ENCODE measurements around the gene RHBDD1. TPM values are rescaled to one million over a fixed set of nuclear protein-coding genes. Genes with fewer than 3 reads are reported as not detected.
A peak's percentile ranks its signal among the peaks of the same experiment; 100 is the strongest.

Gene RHBDD1
- total RNA-seq, 1 donor from 2014 or later: 3.7 TPM

DNA sequence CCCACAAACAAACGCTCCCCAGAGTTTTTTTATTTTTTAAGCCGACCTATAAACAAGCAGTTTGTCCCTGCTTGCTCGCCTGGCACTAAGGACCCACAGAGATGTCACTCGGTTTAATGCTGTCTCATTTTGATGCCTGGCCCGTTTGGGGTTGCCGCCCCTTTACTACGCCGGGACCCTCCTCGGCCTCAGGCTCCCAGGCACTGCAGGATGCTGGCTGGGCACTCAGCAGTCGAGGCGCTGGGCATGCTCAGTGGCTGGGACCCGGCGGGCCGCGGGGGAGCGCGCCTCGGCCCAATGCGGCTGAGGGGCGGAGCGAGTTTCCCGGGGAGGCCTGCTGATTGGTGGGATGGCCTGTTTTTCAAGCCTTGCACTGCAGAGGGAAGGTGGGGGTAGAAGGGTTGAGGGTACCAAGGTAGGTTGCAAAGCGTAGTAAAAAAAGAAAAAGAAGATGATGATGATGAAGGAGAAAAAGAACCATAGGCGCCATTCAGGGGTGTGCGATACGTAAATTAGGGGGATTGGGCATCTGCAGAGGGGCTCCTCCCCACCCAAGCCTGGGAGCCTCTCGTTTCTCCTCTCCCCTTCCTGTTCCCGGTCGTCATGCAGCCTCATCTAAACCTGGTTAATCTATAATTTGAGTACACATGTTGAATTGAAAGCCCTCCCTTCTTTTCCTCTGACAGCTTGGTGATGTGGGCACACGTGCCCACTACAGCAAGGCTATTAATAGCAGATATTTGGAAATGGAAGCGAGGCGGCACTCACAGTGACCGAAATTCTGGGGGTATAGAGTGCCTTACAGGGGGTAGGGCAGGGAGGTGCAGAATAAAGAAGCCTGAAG lies 34.7 kb upstream of the RHBDD1 start:
- DNase-seq (ENCODE audit: low spot score in 2 of 2): peak; percentile 41 to 88
- Histone ChIP-seq H3K9me3 (no peaks in the 10 kb centered on the region), H3K27ac (peak overlapping the region; percentile 94 to 95), H3K4me1 (peaks cover 9 to 30% of the 10 kb centered on the region in 2 donors), H3K4me3 (peak overlapping the region; percentile 75 to 86), H3K27me3 (peaks cover 5% of the 10 kb centered on the region), H3K36me3 (peaks cover 0 to 12% of the 10 kb centered on the region in 2 donors)
- intact Hi-C loops (cut with DNase I): loop anchor here (2.0 to 5.0 kb wide), 7 partner anchors 36 to 1130 kb away; partner anchors contain the start of gene RHBDD1
- TF ChIP-seq CTCF (IDR thresholded peaks at IDR 0.05): no peak

DNA sequence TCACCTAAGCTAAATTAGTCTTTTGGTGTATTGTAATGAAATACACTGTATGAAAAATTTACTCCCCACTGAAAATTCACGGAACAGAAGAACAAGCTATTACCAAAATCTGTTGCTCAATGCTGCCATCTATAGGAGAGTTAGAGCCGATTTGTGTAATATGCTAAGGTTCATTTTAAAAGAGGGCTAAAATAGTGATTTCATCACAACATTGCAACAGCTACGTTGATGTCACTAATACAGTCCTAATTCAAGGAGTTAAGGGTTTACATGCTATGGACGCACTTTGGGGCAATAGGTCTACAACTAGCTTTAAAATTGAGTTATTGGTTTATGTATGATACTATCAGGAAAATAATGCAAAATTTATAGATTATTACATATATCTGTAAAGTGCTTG lies 33.3 kb upstream of the RHBDD1 start:
- no peak for DNase-seq (ENCODE audit: low spot score in 2 of 2)
- no peaks in the 10 kb centered on the region for H3K9me3 ChIP-seq

DNA sequence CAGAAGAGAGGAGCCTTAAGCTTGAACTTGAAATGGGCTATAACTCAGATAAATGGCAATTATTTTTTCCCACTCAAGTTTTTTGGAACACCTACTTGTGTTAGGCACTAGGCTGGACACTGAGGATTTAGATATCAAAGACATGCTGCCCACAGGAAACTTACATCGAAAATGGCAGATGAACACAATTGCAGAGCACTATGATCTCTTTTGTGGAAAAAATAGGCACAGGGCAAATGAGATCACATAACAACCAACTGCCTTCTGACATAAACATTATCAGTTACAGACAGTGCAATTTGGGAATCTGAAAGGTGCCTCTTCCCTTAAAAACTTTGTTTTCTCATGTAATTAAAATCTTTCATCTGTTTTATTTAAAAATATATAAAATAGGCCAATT lies 32.4 kb upstream of the RHBDD1 start:
- peaks cover 5% of the 10 kb centered on the region for H3K27me3 ChIP-seq
- no peaks in the 10 kb centered on the region for H3K9me3 ChIP-seq
- DNase-seq (ENCODE audit: low spot score in 2 of 2): no peak
- H3K4me3 ChIP-seq: no peak overlapping the region
- no peaks in the 10 kb centered on the region for H3K36me3 ChIP-seq
- H3K27ac ChIP-seq: no peak overlapping the region
- no peak for TF ChIP-seq CTCF (IDR thresholded peaks at IDR 0.05)
- intact Hi-C loops (cut with DNase I): loop anchor here (5.0 kb wide), 2 partner anchors 686 to 1036 kb away; no protein-coding TSS in a partner anchor
- peaks cover 0 to 15% of the 10 kb centered on the region in 2 donors for H3K4me1 ChIP-seq

More for the DNA sequence above, 33.3 kb upstream of the RHBDD1 start:
- H3K27ac ChIP-seq: no peak overlapping the region
- H3K27me3 ChIP-seq: peaks cover 5% of the 10 kb centered on the region
- H3K36me3 ChIP-seq: peaks cover 0 to 1% of the 10 kb centered on the region in 2 donors
- intact Hi-C loops (cut with DNase I): loop anchor here (5.0 kb wide), 2 partner anchors 685 to 1035 kb away; no protein-coding TSS in a partner anchor
- H3K4me3 ChIP-seq: no peak overlapping the region
- peaks cover 0 to 21% of the 10 kb centered on the region in 2 donors for H3K4me1 ChIP-seq
- TF ChIP-seq CTCF (IDR thresholded peaks at IDR 0.05): peak; percentile 58 to 72 (median 58)

- no peak for TF ChIP-seq CTCF (IDR thresholded peaks at IDR 0.05)
- no peak for DNase-seq (ENCODE audit: low spot score in 2 of 2)
- intact Hi-C loops (cut with DNase I): no loop called here
- H3K9me3 ChIP-seq: no peaks in the 10 kb centered on the region
- H3K27ac ChIP-seq: no peak overlapping the region
- no peak overlapping the region for H3K4me3 ChIP-seq
- no peaks in the 10 kb centered on the region for H3K4me1 ChIP-seq
- no peaks in the 10 kb centered on the region for H3K27me3 ChIP-seq
- no peaks in the 10 kb centered on the region for H3K36me3 ChIP-seq
Measured at GRCh38 chr2:226813148-226813701, 22.6 kb upstream of the RHBDD1 start.

- no peak overlapping the region for H3K4me3 ChIP-seq
- H3K27ac ChIP-seq: no peak overlapping the region
- intact Hi-C loops (cut with DNase I): no loop called here
- DNase-seq (ENCODE audit: low spot score in 2 of 2): no peak
- no peaks in the 10 kb centered on the region for H3K9me3 ChIP-seq
- no peaks in the 10 kb centered on the region for H3K4me1 ChIP-seq
- H3K36me3 ChIP-seq: no peaks in the 10 kb centered on the region
- H3K27me3 ChIP-seq: no peaks in the 10 kb centered on the region
- no peak for TF ChIP-seq CTCF (IDR thresholded peaks at IDR 0.05)
Measured at GRCh38 chr2:226818930-226819329, 16.9 kb upstream of the RHBDD1 start.

Measured in ascending aorta (tissue), 2 donors.